GM12891 (cell line): ENCODE data around the gene PHACTR3.

Experiments used
- DNase-seq: peaks from one replicate; pipeline ENCODE4 v3.0.0; 2011; ENCODE audit warnings: low spot score; ENCODE audit not compliant: insufficient read length
- FAIRE-seq: peaks from 2 replicates; lab custom pipeline; 2011; peaks lifted over from hg19 to GRCh38; lab: Jason Lieb, UNC
- PAX5 ChIP-seq: IDR thresholded peaks from 2 replicates; pipeline ENCODE4 v1.6.1; 2011; ENCODE audit warnings: low read length, moderate library complexity, mild to moderate bottlenecking; ENCODE audit not compliant: insufficient read depth, severe bottlenecking
- POLR2A ChIP-seq: IDR thresholded peaks from 2 replicates; pipeline ENCODE4 v1.6.1; 2011; ENCODE audit warnings: low read depth, low read length, control low read depth
- POLR2AphosphoS5 ChIP-seq: IDR thresholded peaks from 2 replicates; pipeline ENCODE4 v1.6.1; 2011; ENCODE audit warnings: low read depth, low read length, control low read depth
- POU2F2 ChIP-seq: IDR thresholded peaks from 2 replicates; pipeline ENCODE4 v1.6.1; 2011; ENCODE audit warnings: low read depth, mild to moderate bottlenecking, control low read depth, low read length, moderate library complexity
- SPI1 ChIP-seq: IDR thresholded peaks from 2 replicates; pipeline ENCODE4 v1.6.1; 2011; ENCODE audit warnings: low read depth, low read length, control low read depth
- TAF1 ChIP-seq: IDR thresholded peaks from 2 replicates; pipeline ENCODE4 v1.6.1; 2011; ENCODE audit warnings: low read depth, low read length, control low read depth

PHACTR3 gene

GRCh38 chr20:59777814-59778575 is 173.7 kb downstream of the PHACTR3 start:
- FAIRE-seq: no peak
- TF ChIP-seq POU2F2: no peak
- no peak for TF ChIP-seq POLR2AphosphoS5
- TF ChIP-seq SPI1: no peak
- no peak for TF ChIP-seq POLR2A
- TF ChIP-seq TAF1: no peak
- no peak for TF ChIP-seq PAX5
- no peak for DNase-seq

- no peak for DNase-seq
- TF ChIP-seq PAX5 (no peak), TAF1 (no peak), SPI1 (no peak), POU2F2 (no peak), POLR2AphosphoS5 (no peak), POLR2A (no peak)
- FAIRE-seq: no peak
Observed at GRCh38 chr20:59778615-59779200, 174.4 kb downstream of the PHACTR3 start.

- no peak for TF ChIP-seq POLR2AphosphoS5
- TF ChIP-seq TAF1: no peak
- no peak for TF ChIP-seq SPI1
- TF ChIP-seq POLR2A: no peak
- no peak for TF ChIP-seq PAX5
- no peak for TF ChIP-seq POU2F2
- FAIRE-seq: no peak
Observed at GRCh38 chr20:59779656-59780380, 175.5 kb downstream of the PHACTR3 start.

GRCh38 chr20:59780494-59781185 is 176.3 kb downstream of the PHACTR3 start:
- no peak for DNase-seq

More at GRCh38 chr20:59779656-59780380, 175.5 kb downstream of the PHACTR3 start:
- no peak for DNase-seq

GRCh38 chr20:59781226-59781625 is 176.9 kb downstream of the PHACTR3 start:
- no peak for TF ChIP-seq SPI1
- TF ChIP-seq POLR2A: no peak
- no peak for TF ChIP-seq POLR2AphosphoS5
- no peak for TF ChIP-seq POU2F2
- TF ChIP-seq PAX5: no peak
- no peak for TF ChIP-seq TAF1
- FAIRE-seq: no peak
- DNase-seq: no peak

More at GRCh38 chr20:59780494-59781185, 176.3 kb downstream of the PHACTR3 start:
- no peak for FAIRE-seq
- no peak for TF ChIP-seq POU2F2
- no peak for TF ChIP-seq TAF1
- no peak for TF ChIP-seq POLR2A
- no peak for TF ChIP-seq SPI1
- TF ChIP-seq POLR2AphosphoS5: no peak
- no peak for TF ChIP-seq PAX5

- TF ChIP-seq POU2F2 (no peak), POLR2A (no peak), PAX5 (no peak), TAF1 (no peak), POLR2AphosphoS5 (no peak)
- DNase-seq: peak; percentile 66
- FAIRE-seq: peak; percentile 85
Observed at GRCh38 chr20:59782986-59783640, 178.8 kb downstream of the PHACTR3 start.

GRCh38 chr20:59783641-59784010 is 179.3 kb downstream of the PHACTR3 start:
- DNase-seq (no peak), FAIRE-seq (no peak)
- TF ChIP-seq POLR2AphosphoS5: no peak
- TF ChIP-seq SPI1: no peak
- TF ChIP-seq POLR2A: no peak
- TF ChIP-seq TAF1: no peak
- TF ChIP-seq PAX5: no peak

- DNase-seq (no peak), FAIRE-seq (no peak)
- TF ChIP-seq POLR2AphosphoS5: no peak
- TF ChIP-seq POLR2A: no peak
- TF ChIP-seq POU2F2: no peak
- no peak for TF ChIP-seq SPI1
- TF ChIP-seq PAX5: no peak
- no peak for TF ChIP-seq TAF1
Observed at GRCh38 chr20:59784365-59784764, 180.0 kb downstream of the PHACTR3 start.
